ENCODE data around the gene GDF15. TPM values are rescaled to one million over a fixed set of nuclear protein-coding genes. Genes with fewer than 3 reads are reported as not detected.

The GDF15 gene
- total RNA-seq, 1 experiment from 2014 or later = 425 TPM

DNA sequence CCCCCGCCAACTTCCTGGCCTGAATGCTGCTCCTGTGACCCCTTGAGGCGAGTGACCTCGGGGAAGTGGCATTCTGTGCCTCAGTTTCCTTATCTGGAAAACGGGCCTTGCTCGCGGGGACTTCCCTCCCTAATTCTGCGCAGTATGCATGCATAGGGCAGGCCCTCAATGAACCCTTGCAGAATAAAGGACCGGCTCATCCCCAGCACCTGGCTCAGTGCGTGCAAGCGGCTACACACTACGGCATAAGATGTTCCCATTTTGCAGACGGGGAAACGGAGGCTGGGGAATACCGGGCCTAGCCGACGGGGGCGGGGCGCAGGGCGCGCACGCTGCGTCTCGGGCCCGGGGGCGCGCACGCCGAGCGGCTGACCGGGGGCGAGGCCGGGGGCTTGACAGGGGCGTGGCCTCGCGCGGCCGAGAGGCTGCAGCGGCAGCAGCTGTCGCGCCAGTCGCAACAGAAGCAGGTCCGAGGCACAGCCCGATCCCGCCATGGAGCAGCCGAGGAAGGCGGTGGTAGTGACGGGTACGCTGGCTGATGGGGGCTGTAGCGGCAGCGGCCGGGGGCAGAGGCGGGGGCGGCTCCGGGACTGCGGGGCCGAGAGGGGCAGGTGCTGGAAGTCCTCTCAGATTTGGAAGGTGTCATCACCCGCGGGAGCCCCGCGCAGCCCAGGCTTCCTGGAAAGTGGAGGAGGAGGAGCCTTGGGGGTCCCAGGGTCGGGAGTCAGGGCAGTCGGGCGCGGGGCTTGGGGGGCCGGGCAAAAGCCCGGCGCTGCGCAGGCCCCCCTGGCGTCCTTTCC lies 45.6 kb upstream of the GDF15 start, which contains the start of gene PGPEP1:
TSS of gene PGPEP1 (plus strand) at position 409 of the 800 bp plus-strand sequence. CDS start at position 493, 84 bp downstream.
- H3K9ac ChIP-seq (ENCODE audit: low read length) = peak within 1 kb of the TSS; percentile 62
- intact Hi-C loops (cut with micrococcal nuclease) = loop anchor here (5.0 kb wide), 1 partner anchor 63 kb away; no protein-coding TSS in a partner anchor
- no peaks in the 10 kb centered on the region for H3K9me3 ChIP-seq (ENCODE audit: control insufficient read depth in 1 of 2, insufficient read depth in 1 of 2, low read depth in 1 of 2, low read length in 2 of 2)
- RAD21 ChIA-PET (ENCODE audit: low non-redundant PET in 1 of 2, low total read pairs in 2 of 2, uncharacterized antibody in 2 of 2, unreplicated experiment in 2 of 2) = interaction anchor here in 1 of 2 experiments (0.6 to 2.2 kb wide), 3 partner anchors 12 to 84 kb away, joined by 3 to 5 read pairs (median 3); no protein-coding TSS in a partner anchor
- BruUV-seq (replicated peaks) = no TSS peak
- H3K4me3 ChIP-seq (replicated peaks in 1 of 2; ENCODE audit: low read depth in 1 of 2, low read length in 2 of 2) = peak within 1 kb of the TSS; percentile 76 to 82
- CTCF ChIA-PET = interaction anchor here (1.1 to 4.1 kb wide), 6 partner anchors 8 to 97 kb away, joined by 4 to 31 read pairs (median 6); no protein-coding TSS in a partner anchor
- H3K79me2 ChIP-seq (ENCODE audit: insufficient read depth, low read length) = no peaks in the 10 kb centered on the region
- ATAC-seq = peak; percentile 76
- POLR2A ChIA-PET = interaction anchor here (1.0 to 2.3 kb wide), 6 partner anchors 9 to 61 kb away, joined by 3 to 19 read pairs (median 4); partner anchors contain the start of genes GDF15 and JUND
- H3K4me1 ChIP-seq (ENCODE audit: control insufficient read depth in 1 of 2, insufficient read depth in 2 of 2, low read length in 2 of 2) = peaks cover 25 to 63% of the 10 kb centered on the region in 2 experiments
- no peaks in the 10 kb centered on the region for H3K27me3 ChIP-seq (ENCODE audit: insufficient read depth, low read length)
- no peaks in the 10 kb centered on the region for H4K20me1 ChIP-seq (ENCODE audit: insufficient read depth)
- H3K9me2 ChIP-seq (ENCODE audit: insufficient read depth) = no peaks in the 10 kb centered on the region
- H2AFZ ChIP-seq (ENCODE audit: low read depth, low read length, poor library complexity, severe bottlenecking) = no peak within 1 kb of the TSS
- H3K36me3 ChIP-seq (ENCODE audit: control insufficient read depth in 1 of 2, insufficient read depth in 2 of 2, low read length in 2 of 2) = no peaks in the 10 kb centered on the region; a peak in 2 of 4 replicates
- H3K27ac ChIP-seq (ENCODE audit: low read depth, low read length) = peak within 1 kb of the TSS; percentile 67
- H3K4me2 ChIP-seq (ENCODE audit: low read length) = peak within 1 kb of the TSS; percentile 97
- no peak for DNase-seq (ENCODE audit: low read depth, low spot score)
- TF ChIP-seq JUND (IDR thresholded peaks at IDR 0.05) = no peak
- no peak for TF ChIP-seq ZFX (IDR thresholded peaks at IDR 0.05)
- no peak for TF ChIP-seq CEBPB (IDR thresholded peaks at IDR 0.05; ENCODE audit: low read depth)
- no peak for TF ChIP-seq EZH2phosphoT487 (IDR thresholded peaks at IDR 0.05; ENCODE audit: borderline replicate concordance)
- TF ChIP-seq ZNF274 (IDR thresholded peaks at IDR 0.05; ENCODE audit: low read depth, low read length) = no peak
- TF ChIP-seq EZH2 (IDR thresholded peaks at IDR 0.05) = no peak
- TF ChIP-seq, protein P1, sequence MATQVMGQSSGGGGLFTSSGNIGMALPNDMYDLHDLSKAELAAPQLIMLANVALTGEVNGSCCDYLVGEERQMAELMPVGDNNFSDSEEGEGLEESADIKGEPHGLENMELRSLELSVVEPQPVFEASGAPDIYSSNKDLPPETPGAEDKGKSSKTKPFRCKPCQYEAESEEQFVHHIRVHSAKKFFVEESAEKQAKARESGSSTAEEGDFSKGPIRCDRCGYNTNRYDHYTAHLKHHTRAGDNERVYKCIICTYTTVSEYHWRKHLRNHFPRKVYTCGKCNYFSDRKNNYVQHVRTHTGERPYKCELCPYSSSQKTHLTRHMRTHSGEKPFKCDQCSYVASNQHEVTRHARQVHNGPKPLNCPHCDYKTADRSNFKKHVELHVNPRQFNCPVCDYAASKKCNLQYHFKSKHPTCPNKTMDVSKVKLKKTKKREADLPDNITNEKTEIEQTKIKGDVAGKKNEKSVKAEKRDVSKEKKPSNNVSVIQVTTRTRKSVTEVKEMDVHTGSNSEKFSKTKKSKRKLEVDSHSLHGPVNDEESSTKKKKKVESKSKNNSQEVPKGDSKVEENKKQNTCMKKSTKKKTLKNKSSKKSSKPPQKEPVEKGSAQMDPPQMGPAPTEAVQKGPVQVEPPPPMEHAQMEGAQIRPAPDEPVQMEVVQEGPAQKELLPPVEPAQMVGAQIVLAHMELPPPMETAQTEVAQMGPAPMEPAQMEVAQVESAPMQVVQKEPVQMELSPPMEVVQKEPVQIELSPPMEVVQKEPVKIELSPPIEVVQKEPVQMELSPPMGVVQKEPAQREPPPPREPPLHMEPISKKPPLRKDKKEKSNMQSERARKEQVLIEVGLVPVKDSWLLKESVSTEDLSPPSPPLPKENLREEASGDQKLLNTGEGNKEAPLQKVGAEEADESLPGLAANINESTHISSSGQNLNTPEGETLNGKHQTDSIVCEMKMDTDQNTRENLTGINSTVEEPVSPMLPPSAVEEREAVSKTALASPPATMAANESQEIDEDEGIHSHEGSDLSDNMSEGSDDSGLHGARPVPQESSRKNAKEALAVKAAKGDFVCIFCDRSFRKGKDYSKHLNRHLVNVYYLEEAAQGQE (IDR thresholded peaks at IDR 0.05; ENCODE audit: low read depth) = no peak
- no peak for TF ChIP-seq ELF1 (IDR thresholded peaks at IDR 0.05; ENCODE audit: borderline replicate concordance, low read depth)
- TF ChIP-seq, protein P2, sequence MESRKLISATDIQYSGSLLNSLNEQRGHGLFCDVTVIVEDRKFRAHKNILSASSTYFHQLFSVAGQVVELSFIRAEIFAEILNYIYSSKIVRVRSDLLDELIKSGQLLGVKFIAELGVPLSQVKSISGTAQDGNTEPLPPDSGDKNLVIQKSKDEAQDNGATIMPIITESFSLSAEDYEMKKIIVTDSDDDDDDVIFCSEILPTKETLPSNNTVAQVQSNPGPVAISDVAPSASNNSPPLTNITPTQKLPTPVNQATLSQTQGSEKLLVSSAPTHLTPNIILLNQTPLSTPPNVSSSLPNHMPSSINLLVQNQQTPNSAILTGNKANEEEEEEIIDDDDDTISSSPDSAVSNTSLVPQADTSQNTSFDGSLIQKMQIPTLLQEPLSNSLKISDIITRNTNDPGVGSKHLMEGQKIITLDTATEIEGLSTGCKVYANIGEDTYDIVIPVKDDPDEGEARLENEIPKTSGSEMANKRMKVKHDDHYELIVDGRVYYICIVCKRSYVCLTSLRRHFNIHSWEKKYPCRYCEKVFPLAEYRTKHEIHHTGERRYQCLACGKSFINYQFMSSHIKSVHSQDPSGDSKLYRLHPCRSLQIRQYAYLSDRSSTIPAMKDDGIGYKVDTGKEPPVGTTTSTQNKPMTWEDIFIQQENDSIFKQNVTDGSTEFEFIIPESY (IDR thresholded peaks at IDR 0.05; ENCODE audit: extremely low read depth, insufficient replicate concordance, low read length) = no peak
- no peak for TF ChIP-seq POLR2A (IDR thresholded peaks at IDR 0.05; ENCODE audit: borderline replicate concordance, extremely low read depth, insufficient read depth, insufficient read length)
- peak; percentile 80 for TF ChIP-seq POLR2AphosphoS5 (IDR thresholded peaks at IDR 0.05; ENCODE audit: low read depth, low read length)
- TF ChIP-seq, protein P3, sequence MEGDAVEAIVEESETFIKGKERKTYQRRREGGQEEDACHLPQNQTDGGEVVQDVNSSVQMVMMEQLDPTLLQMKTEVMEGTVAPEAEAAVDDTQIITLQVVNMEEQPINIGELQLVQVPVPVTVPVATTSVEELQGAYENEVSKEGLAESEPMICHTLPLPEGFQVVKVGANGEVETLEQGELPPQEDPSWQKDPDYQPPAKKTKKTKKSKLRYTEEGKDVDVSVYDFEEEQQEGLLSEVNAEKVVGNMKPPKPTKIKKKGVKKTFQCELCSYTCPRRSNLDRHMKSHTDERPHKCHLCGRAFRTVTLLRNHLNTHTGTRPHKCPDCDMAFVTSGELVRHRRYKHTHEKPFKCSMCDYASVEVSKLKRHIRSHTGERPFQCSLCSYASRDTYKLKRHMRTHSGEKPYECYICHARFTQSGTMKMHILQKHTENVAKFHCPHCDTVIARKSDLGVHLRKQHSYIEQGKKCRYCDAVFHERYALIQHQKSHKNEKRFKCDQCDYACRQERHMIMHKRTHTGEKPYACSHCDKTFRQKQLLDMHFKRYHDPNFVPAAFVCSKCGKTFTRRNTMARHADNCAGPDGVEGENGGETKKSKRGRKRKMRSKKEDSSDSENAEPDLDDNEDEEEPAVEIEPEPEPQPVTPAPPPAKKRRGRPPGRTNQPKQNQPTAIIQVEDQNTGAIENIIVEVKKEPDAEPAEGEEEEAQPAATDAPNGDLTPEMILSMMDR (IDR thresholded peaks at IDR 0.05 in 2 of 3, conservative IDR thresholded peaks at IDR 0.05 in 1 of 3; ENCODE audit: borderline replicate concordance in 1 of 3, insufficient read depth in 1 of 3, low read depth in 2 of 3, low read length in 2 of 3) = no peak
- 0 out of 2 replicates have a peak, but pooled peaks have one; percentile 61 for TF ChIP-seq CBX3 (IDR thresholded peaks at IDR 0.05; ENCODE audit: low read depth)
- TF ChIP-seq, protein P4, sequence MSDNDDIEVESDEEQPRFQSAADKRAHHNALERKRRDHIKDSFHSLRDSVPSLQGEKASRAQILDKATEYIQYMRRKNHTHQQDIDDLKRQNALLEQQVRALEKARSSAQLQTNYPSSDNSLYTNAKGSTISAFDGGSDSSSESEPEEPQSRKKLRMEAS (IDR thresholded peaks at IDR 0.05) = peak; percentile 44; the same call in 1 of the 2 replicates
- TF ChIP-seq SP1 (IDR thresholded peaks at IDR 0.05; ENCODE audit: low read depth) = no peak; the same call in 1 of the 2 replicates
- TF ChIP-seq, protein P5, sequence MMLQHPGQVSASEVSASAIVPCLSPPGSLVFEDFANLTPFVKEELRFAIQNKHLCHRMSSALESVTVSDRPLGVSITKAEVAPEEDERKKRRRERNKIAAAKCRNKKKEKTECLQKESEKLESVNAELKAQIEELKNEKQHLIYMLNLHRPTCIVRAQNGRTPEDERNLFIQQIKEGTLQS (IDR thresholded peaks at IDR 0.05) = no peak
- TF ChIP-seq TCF7L2 (IDR thresholded peaks at IDR 0.05; ENCODE audit: borderline replicate concordance, extremely low read depth, insufficient read depth, insufficient read length) = no peak
- TF ChIP-seq SRF (IDR thresholded peaks at IDR 0.05; ENCODE audit: low read depth) = no peak

Data from HCT116 (cell line).